ENCODE data around the gene LCN9.

Gene LCN9

GRCh38 chr9:135693771-135694170 is 30.7 kb downstream of the LCN9 start:
- H3K9me3 ChIP-seq (ENCODE audit: control insufficient read depth in 1 of 2, low read length in 2 of 2): no peaks in the 10 kb centered on the region
- no peak overlapping the region for H3K4me3 ChIP-seq (ENCODE audit: low read depth in 1 of 2, low read length in 2 of 2)
- H3K36me3 ChIP-seq (ENCODE audit: control insufficient read depth in 1 of 2, insufficient read depth in 2 of 2, low read length in 2 of 2): no peaks in the 10 kb centered on the region
- no peaks in the 10 kb centered on the region for H3K4me1 ChIP-seq (ENCODE audit: control insufficient read depth in 1 of 2, insufficient read depth in 2 of 2, low read length in 2 of 2)
- H3K27ac ChIP-seq (ENCODE audit: low read length): no peak overlapping the region
- peaks cover 5% of the 10 kb centered on the region for H3K27me3 ChIP-seq (ENCODE audit: low read depth, low read length)

GRCh38 chr9:135694414-135694813 is 31.3 kb downstream of the LCN9 start:
- Histone ChIP-seq H3K36me3 (ENCODE audit: control insufficient read depth in 1 of 2, insufficient read depth in 2 of 2, low read length in 2 of 2) (no peaks in the 10 kb centered on the region), H3K27ac (ENCODE audit: low read length) (no peak overlapping the region), H3K4me1 (ENCODE audit: control insufficient read depth in 1 of 2, insufficient read depth in 2 of 2, low read length in 2 of 2) (no peaks in the 10 kb centered on the region), H3K27me3 (ENCODE audit: low read depth, low read length) (peaks cover 5% of the 10 kb centered on the region), H3K9me3 (ENCODE audit: control insufficient read depth in 1 of 2, low read length in 2 of 2) (no peaks in the 10 kb centered on the region), H3K4me3 (ENCODE audit: low read depth in 1 of 2, low read length in 2 of 2) (no peak overlapping the region)

- no peaks in the 10 kb centered on the region for H3K36me3 ChIP-seq (ENCODE audit: control insufficient read depth in 1 of 2, insufficient read depth in 2 of 2, low read length in 2 of 2)
- H3K27ac ChIP-seq (ENCODE audit: low read length): no peak overlapping the region
- no peaks in the 10 kb centered on the region for H3K4me1 ChIP-seq (ENCODE audit: control insufficient read depth in 1 of 2, insufficient read depth in 2 of 2, low read length in 2 of 2)
- H3K4me3 ChIP-seq (ENCODE audit: low read depth in 1 of 2, low read length in 2 of 2): no peak overlapping the region
- peaks cover 5% of the 10 kb centered on the region for H3K27me3 ChIP-seq (ENCODE audit: low read depth, low read length)
- no peaks in the 10 kb centered on the region for H3K9me3 ChIP-seq (ENCODE audit: control insufficient read depth in 1 of 2, low read length in 2 of 2)
Observed at GRCh38 chr9:135695036-135695435, 31.9 kb downstream of the LCN9 start.

- Histone ChIP-seq H3K27me3 (ENCODE audit: low read depth, low read length) (peaks cover 5% of the 10 kb centered on the region), H3K4me3 (ENCODE audit: low read depth in 1 of 2, low read length in 2 of 2) (no peak overlapping the region), H3K9me3 (ENCODE audit: control insufficient read depth in 1 of 2, low read length in 2 of 2) (no peaks in the 10 kb centered on the region), H3K36me3 (ENCODE audit: control insufficient read depth in 1 of 2, insufficient read depth in 2 of 2, low read length in 2 of 2) (no peaks in the 10 kb centered on the region), H3K4me1 (ENCODE audit: control insufficient read depth in 1 of 2, insufficient read depth in 2 of 2, low read length in 2 of 2) (no peaks in the 10 kb centered on the region), H3K27ac (ENCODE audit: low read length) (no peak overlapping the region)
Observed at GRCh38 chr9:135695642-135696041, 32.5 kb downstream of the LCN9 start.

GRCh38 chr9:135696446-135696845 is 33.3 kb downstream of the LCN9 start:
- no peaks in the 10 kb centered on the region for H3K9me3 ChIP-seq (ENCODE audit: control insufficient read depth in 1 of 2, low read length in 2 of 2)
- H3K36me3 ChIP-seq (ENCODE audit: control insufficient read depth in 1 of 2, insufficient read depth in 2 of 2, low read length in 2 of 2): no peaks in the 10 kb centered on the region
- H3K4me1 ChIP-seq (ENCODE audit: control insufficient read depth in 1 of 2, insufficient read depth in 2 of 2, low read length in 2 of 2): no peaks in the 10 kb centered on the region
- no peak overlapping the region for H3K4me3 ChIP-seq (ENCODE audit: low read depth in 1 of 2, low read length in 2 of 2)
- H3K27me3 ChIP-seq (ENCODE audit: low read depth, low read length): peaks cover 5% of the 10 kb centered on the region
- no peak overlapping the region for H3K27ac ChIP-seq (ENCODE audit: low read length)

GRCh38 chr9:135697226-135697625 is 34.1 kb downstream of the LCN9 start:
- no peak overlapping the region for H3K4me3 ChIP-seq (ENCODE audit: low read depth in 1 of 2, low read length in 2 of 2)
- H3K36me3 ChIP-seq (ENCODE audit: control insufficient read depth in 1 of 2, insufficient read depth in 2 of 2, low read length in 2 of 2): no peaks in the 10 kb centered on the region
- H3K9me3 ChIP-seq (ENCODE audit: control insufficient read depth in 1 of 2, low read length in 2 of 2): no peaks in the 10 kb centered on the region
- no peak overlapping the region for H3K27ac ChIP-seq (ENCODE audit: low read length)
- H3K27me3 ChIP-seq (ENCODE audit: low read depth, low read length): peaks cover 5% of the 10 kb centered on the region
- peaks cover 0 to 7% of the 10 kb centered on the region in 2 donors for H3K4me1 ChIP-seq (ENCODE audit: control insufficient read depth in 1 of 2, insufficient read depth in 2 of 2, low read length in 2 of 2)

- Histone ChIP-seq H3K4me3 (ENCODE audit: low read depth in 1 of 2, low read length in 2 of 2) (no peak overlapping the region), H3K4me1 (ENCODE audit: control insufficient read depth in 1 of 2, insufficient read depth in 2 of 2, low read length in 2 of 2) (peaks cover 0 to 10% of the 10 kb centered on the region in 2 donors), H3K27me3 (ENCODE audit: low read depth, low read length) (peaks cover 5% of the 10 kb centered on the region), H3K9me3 (ENCODE audit: control insufficient read depth in 1 of 2, low read length in 2 of 2) (no peaks in the 10 kb centered on the region), H3K27ac (ENCODE audit: low read length) (no peak overlapping the region), H3K36me3 (ENCODE audit: control insufficient read depth in 1 of 2, insufficient read depth in 2 of 2, low read length in 2 of 2) (no peaks in the 10 kb centered on the region)
Observed at GRCh38 chr9:135698236-135698635, 35.1 kb downstream of the LCN9 start.

GRCh38 chr9:135698767-135699166 is 35.7 kb downstream of the LCN9 start:
- Histone ChIP-seq H3K4me1 (ENCODE audit: control insufficient read depth in 1 of 2, insufficient read depth in 2 of 2, low read length in 2 of 2) (peaks cover 0 to 10% of the 10 kb centered on the region in 2 donors), H3K27ac (ENCODE audit: low read length) (no peak overlapping the region), H3K9me3 (ENCODE audit: control insufficient read depth in 1 of 2, low read length in 2 of 2) (no peaks in the 10 kb centered on the region), H3K4me3 (ENCODE audit: low read depth in 1 of 2, low read length in 2 of 2) (no peak overlapping the region), H3K36me3 (ENCODE audit: control insufficient read depth in 1 of 2, insufficient read depth in 2 of 2, low read length in 2 of 2) (no peaks in the 10 kb centered on the region), H3K27me3 (ENCODE audit: low read depth, low read length) (peaks cover 8% of the 10 kb centered on the region)

- Histone ChIP-seq H3K27ac (ENCODE audit: low read length) (no peak within 1 kb of the TSS), H3K9me3 (ENCODE audit: control insufficient read depth in 1 of 2, low read length in 2 of 2) (no peaks in the 10 kb centered on the region), H3K4me3 (ENCODE audit: low read depth in 1 of 2, low read length in 2 of 2) (no peak within 1 kb of the TSS), H3K27me3 (ENCODE audit: low read depth, low read length) (peaks cover 5% of the 10 kb centered on the region), H3K36me3 (ENCODE audit: control insufficient read depth in 1 of 2, insufficient read depth in 2 of 2, low read length in 2 of 2) (no peaks in the 10 kb centered on the region), H3K4me1 (ENCODE audit: control insufficient read depth in 1 of 2, insufficient read depth in 2 of 2, low read length in 2 of 2) (peaks cover 0 to 10% of the 10 kb centered on the region in 2 donors)
Observed at GRCh38 chr9:135699440-135699839, 36.3 kb downstream of the LCN9 start, which contains the start of gene SOHLH1. TSS of gene SOHLH1 (minus strand) at chr9:135699481. CDS start at chr9:135699467, 14 bp downstream.

- H3K27me3 ChIP-seq (ENCODE audit: low read depth, low read length): peaks cover 5% of the 10 kb centered on the region
- no peaks in the 10 kb centered on the region for H3K36me3 ChIP-seq (ENCODE audit: control insufficient read depth in 1 of 2, insufficient read depth in 2 of 2, low read length in 2 of 2)
- H3K27ac ChIP-seq (ENCODE audit: low read length): no peak overlapping the region
- peaks cover 0 to 10% of the 10 kb centered on the region in 2 donors for H3K4me1 ChIP-seq (ENCODE audit: control insufficient read depth in 1 of 2, insufficient read depth in 2 of 2, low read length in 2 of 2)
- no peak overlapping the region for H3K4me3 ChIP-seq (ENCODE audit: low read depth in 1 of 2, low read length in 2 of 2)
- H3K9me3 ChIP-seq (ENCODE audit: control insufficient read depth in 1 of 2, low read length in 2 of 2): no peaks in the 10 kb centered on the region
Observed at GRCh38 chr9:135700525-135700924, 37.4 kb downstream of the LCN9 start.

GRCh38 chr9:135701067-135701958 is 38.2 kb downstream of the LCN9 start:
- no peak overlapping the region for H3K27ac ChIP-seq (ENCODE audit: low read length)
- peak overlapping the region in 1 of 2 donors; percentile 6 for H3K4me3 ChIP-seq (ENCODE audit: low read depth in 1 of 2, low read length in 2 of 2)
- no peaks in the 10 kb centered on the region for H3K36me3 ChIP-seq (ENCODE audit: control insufficient read depth in 1 of 2, insufficient read depth in 2 of 2, low read length in 2 of 2)
- H3K27me3 ChIP-seq (ENCODE audit: low read depth, low read length): peaks cover 5% of the 10 kb centered on the region
- H3K4me1 ChIP-seq (ENCODE audit: control insufficient read depth in 1 of 2, insufficient read depth in 2 of 2, low read length in 2 of 2): peaks cover 0 to 10% of the 10 kb centered on the region in 2 donors
- H3K9me3 ChIP-seq (ENCODE audit: control insufficient read depth in 1 of 2, low read length in 2 of 2): no peaks in the 10 kb centered on the region
